ENCODE data around the gene NXPH1. TPM values are rescaled to one million over a fixed set of nuclear protein-coding genes. Genes with fewer than 3 reads are reported as not detected.

Gene NXPH1
- total RNA-seq, 4 donors from 2014 or later, result not detected

- Histone ChIP-seq H3K4me1 (no peaks in the 10 kb centered on the region), H3K27me3 (no peaks in the 10 kb centered on the region), H3K36me3 (no peaks in the 10 kb centered on the region), H3K4me3 (no peak overlapping the region), H3K9me3 (no peaks in the 10 kb centered on the region), H3K27ac (no peak overlapping the region)
- WGBS, result 73% methylated on average over 3 of the region's 3 CpGs
- TF ChIP-seq POLR2A (IDR thresholded peaks at IDR 0.05) (no peak), POLR2AphosphoS5 (IDR thresholded peaks at IDR 0.05) (no peak), EP300 (IDR thresholded peaks at IDR 0.05) (no peak), CTCF (IDR thresholded peaks at IDR 0.05) (no peak)
- no peak for DNase-seq (ENCODE audit: low spot score in 2 of 2)
Measured at GRCh38 chr7:8597565-8597964, 164.2 kb downstream of the NXPH1 start.

- Histone ChIP-seq H3K4me3 (no peak overlapping the region), H3K36me3 (no peaks in the 10 kb centered on the region), H3K27ac (no peak overlapping the region), H3K9me3 (no peaks in the 10 kb centered on the region), H3K4me1 (no peaks in the 10 kb centered on the region), H3K27me3 (no peaks in the 10 kb centered on the region)
- TF ChIP-seq CTCF (IDR thresholded peaks at IDR 0.05) (no peak), EP300 (IDR thresholded peaks at IDR 0.05) (no peak), POLR2AphosphoS5 (IDR thresholded peaks at IDR 0.05) (no peak), POLR2A (IDR thresholded peaks at IDR 0.05) (no peak)
- WGBS, result 85% methylated on average over 2 of the region's 2 CpGs
- DNase-seq (ENCODE audit: low spot score in 2 of 2), result no peak
Measured at GRCh38 chr7:8601121-8601520, 167.7 kb downstream of the NXPH1 start.

- WGBS, result 75% methylated on average over 1 of the region's 1 CpG
- TF ChIP-seq POLR2A (IDR thresholded peaks at IDR 0.05) (no peak), CTCF (IDR thresholded peaks at IDR 0.05) (no peak), POLR2AphosphoS5 (IDR thresholded peaks at IDR 0.05) (no peak), EP300 (IDR thresholded peaks at IDR 0.05) (no peak)
- DNase-seq (ENCODE audit: low spot score in 2 of 2), result no peak
Measured at GRCh38 chr7:8605221-8605620, 171.8 kb downstream of the NXPH1 start.

GRCh38 chr7:8612584-8612983 lies 179.2 kb downstream of the NXPH1 start:
- Histone ChIP-seq H3K4me1 (no peaks in the 10 kb centered on the region), H3K36me3 (no peaks in the 10 kb centered on the region), H3K4me3 (no peak overlapping the region), H3K27me3 (no peaks in the 10 kb centered on the region), H3K9me3 (no peaks in the 10 kb centered on the region), H3K27ac (no peak overlapping the region)
- DNase-seq (ENCODE audit: low spot score in 2 of 2), result no peak
- TF ChIP-seq POLR2A (IDR thresholded peaks at IDR 0.05), result no peak
- no peak for TF ChIP-seq POLR2AphosphoS5 (IDR thresholded peaks at IDR 0.05)
- TF ChIP-seq CTCF (IDR thresholded peaks at IDR 0.05), result no peak
- TF ChIP-seq EP300 (IDR thresholded peaks at IDR 0.05), result no peak
- 45% methylated on average over 1 of the region's 1 CpG for WGBS

More at GRCh38 chr7:8605221-8605620, 171.8 kb downstream of the NXPH1 start:
- H3K4me3 ChIP-seq, result no peak overlapping the region
- H3K27me3 ChIP-seq, result no peaks in the 10 kb centered on the region
- H3K36me3 ChIP-seq, result no peaks in the 10 kb centered on the region
- no peak overlapping the region for H3K27ac ChIP-seq
- no peaks in the 10 kb centered on the region for H3K4me1 ChIP-seq
- no peaks in the 10 kb centered on the region for H3K9me3 ChIP-seq

GRCh38 chr7:8613191-8613590 lies 179.8 kb downstream of the NXPH1 start:
- no peaks in the 10 kb centered on the region for H3K4me1 ChIP-seq
- no peak overlapping the region for H3K27ac ChIP-seq
- H3K27me3 ChIP-seq, result no peaks in the 10 kb centered on the region
- WGBS, result 80% methylated on average over 2 of the region's 2 CpGs
- H3K36me3 ChIP-seq, result no peaks in the 10 kb centered on the region
- no peak for TF ChIP-seq CTCF (IDR thresholded peaks at IDR 0.05)
- TF ChIP-seq EP300 (IDR thresholded peaks at IDR 0.05), result no peak
- TF ChIP-seq POLR2A (IDR thresholded peaks at IDR 0.05), result no peak
- TF ChIP-seq POLR2AphosphoS5 (IDR thresholded peaks at IDR 0.05), result no peak
- H3K9me3 ChIP-seq, result no peaks in the 10 kb centered on the region
- no peak overlapping the region for H3K4me3 ChIP-seq
- DNase-seq (ENCODE audit: low spot score in 2 of 2), result no peak
